ENCODE data around the gene CPT1A.
"Not testable (repeated sequence)": the region's sequence is repeated elsewhere in the genome, so short reads cannot be mapped to it uniquely, and the experiment has no call there.

The CPT1A gene

GRCh38 chr11:68841718-68842426 lies at the start of gene CPT1A:
Gene CPT1A (minus strand): TSS chr11:68841916. CDS start chr11:68815474, 26,442 bp downstream.
- H3K4me3 ChIP-seq (ENCODE audit: low read length), result peak within 1 kb of the TSS; percentile 73
- peaks cover 7% of the 10 kb centered on the region for H3K4me1 ChIP-seq (ENCODE audit: insufficient read depth, low read length)
- no peak within 1 kb of the TSS for H3K9ac ChIP-seq (ENCODE audit: low read depth, low read length)
- no peaks in the 10 kb centered on the region; the same call in 1 of the 2 replicates for H3K9me3 ChIP-seq (ENCODE audit: insufficient read depth, low read depth, low read length)
- peaks cover 87% of the 10 kb centered on the region for H3K27me3 ChIP-seq (ENCODE audit: insufficient read depth, low read length)
- H3K36me3 ChIP-seq (ENCODE audit: insufficient read depth, low read depth, low read length), result no peaks in the 10 kb centered on the region
- no peak within 1 kb of the TSS for H3K27ac ChIP-seq (ENCODE audit: low read length)

- peaks cover 58% of the 10 kb centered on the region for H3K36me3 ChIP-seq (ENCODE audit: insufficient read depth, low read depth, low read length)
- H3K4me1 ChIP-seq (ENCODE audit: insufficient read depth, low read length), result no peaks in the 10 kb centered on the region
- H3K9ac ChIP-seq (ENCODE audit: low read depth, low read length), result no peak overlapping the region
These were observed 48.9 kb upstream of the CPT1A start for GRCh38 chr11:68890490-68891231.

GRCh38 chr11:68889948-68890446 lies 48.3 kb upstream of the CPT1A start:
- Histone ChIP-seq H3K4me1 (ENCODE audit: insufficient read depth, low read length) (no peaks in the 10 kb centered on the region), H3K27me3 (ENCODE audit: insufficient read depth, low read length) (no peaks in the 10 kb centered on the region), H3K4me3 (ENCODE audit: low read length) (no peak overlapping the region), H3K9ac (ENCODE audit: low read depth, low read length) (no peak overlapping the region), H3K27ac (ENCODE audit: low read length) (no peak overlapping the region), H3K36me3 (ENCODE audit: insufficient read depth, low read depth, low read length) (peaks cover 52% of the 10 kb centered on the region), H3K9me3 (ENCODE audit: insufficient read depth, low read depth, low read length) (no peaks in the 10 kb centered on the region)

More at GRCh38 chr11:68890490-68891231, 48.9 kb upstream of the CPT1A start:
- Histone ChIP-seq H3K27me3 (ENCODE audit: insufficient read depth, low read length) (no peaks in the 10 kb centered on the region), H3K9me3 (ENCODE audit: insufficient read depth, low read depth, low read length) (no peaks in the 10 kb centered on the region), H3K4me3 (ENCODE audit: low read length) (no peak overlapping the region), H3K27ac (ENCODE audit: low read length) (no peak overlapping the region)

DNA sequence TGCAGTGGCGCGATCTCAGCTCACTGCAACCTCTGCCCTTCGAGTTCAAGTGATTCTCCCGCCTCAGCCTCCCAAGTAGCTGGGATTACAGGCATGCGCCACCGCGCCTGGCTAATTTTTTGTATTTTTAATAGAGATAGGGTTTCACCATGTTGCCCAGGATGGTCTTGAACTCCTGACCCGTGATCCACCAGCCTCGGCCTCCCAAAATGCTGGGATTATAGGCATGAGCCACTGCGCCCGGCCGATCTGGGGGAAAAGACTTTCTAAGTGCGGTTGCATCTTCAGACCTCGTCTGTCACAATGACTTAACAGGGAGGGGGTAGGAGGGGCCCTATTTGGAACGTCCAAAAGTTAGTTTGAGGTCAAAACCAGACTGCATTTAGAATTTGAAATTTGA lies 43.1 kb upstream of the CPT1A start:
- not testable (repeated sequence) for H3K27ac ChIP-seq (ENCODE audit: low read length); H3K4me3 ChIP-seq (ENCODE audit: low read length); H3K27me3 ChIP-seq (ENCODE audit: insufficient read depth, low read length); H3K4me1 ChIP-seq (ENCODE audit: insufficient read depth, low read length); H3K36me3 ChIP-seq (ENCODE audit: insufficient read depth, low read depth, low read length); H3K9ac ChIP-seq (ENCODE audit: low read depth, low read length); H3K9me3 ChIP-seq (ENCODE audit: insufficient read depth, low read depth, low read length)

DNA sequence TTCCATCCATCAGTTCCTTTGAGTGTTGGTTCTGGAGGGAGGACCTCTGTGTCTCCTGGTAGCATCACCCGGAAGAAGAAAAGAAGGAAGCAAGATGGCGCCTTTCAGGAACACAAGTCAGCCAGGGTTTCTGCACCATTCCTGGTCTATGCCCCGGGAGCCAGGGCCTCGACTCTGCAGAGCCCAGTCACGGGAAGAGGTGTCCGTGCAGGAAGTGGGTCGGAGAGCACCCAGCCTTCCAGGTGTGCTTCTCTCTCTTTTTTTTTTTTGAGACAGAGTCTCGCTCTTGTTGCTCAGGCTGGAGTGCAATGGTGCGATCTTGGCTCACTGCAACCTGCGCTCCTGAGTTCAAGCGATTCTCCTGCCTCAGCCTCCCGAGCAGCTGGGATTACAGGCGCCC lies 40.7 kb upstream of the CPT1A start:
- Histone ChIP-seq H3K9ac (ENCODE audit: low read depth, low read length) (no peak overlapping the region), H3K4me1 (ENCODE audit: insufficient read depth, low read length) (no peaks in the 10 kb centered on the region), H3K27ac (ENCODE audit: low read length) (no peak overlapping the region), H3K4me3 (ENCODE audit: low read length) (no peak overlapping the region), H3K27me3 (ENCODE audit: insufficient read depth, low read length) (no peaks in the 10 kb centered on the region), H3K36me3 (ENCODE audit: insufficient read depth, low read depth, low read length) (no peaks in the 10 kb centered on the region), H3K9me3 (ENCODE audit: insufficient read depth, low read depth, low read length) (no peaks in the 10 kb centered on the region)

- Histone ChIP-seq H3K27me3 (ENCODE audit: insufficient read depth, low read length) (no peaks in the 10 kb centered on the region), H3K4me3 (ENCODE audit: low read length) (no peak overlapping the region), H3K27ac (ENCODE audit: low read length) (no peak overlapping the region), H3K9ac (ENCODE audit: low read depth, low read length) (no peak overlapping the region), H3K9me3 (ENCODE audit: insufficient read depth, low read depth, low read length) (no peaks in the 10 kb centered on the region), H3K36me3 (ENCODE audit: insufficient read depth, low read depth, low read length) (no peaks in the 10 kb centered on the region), H3K4me1 (ENCODE audit: insufficient read depth, low read length) (no peaks in the 10 kb centered on the region)
These were observed 39.6 kb upstream of the CPT1A start for GRCh38 chr11:68881320-68881719.

DNA sequence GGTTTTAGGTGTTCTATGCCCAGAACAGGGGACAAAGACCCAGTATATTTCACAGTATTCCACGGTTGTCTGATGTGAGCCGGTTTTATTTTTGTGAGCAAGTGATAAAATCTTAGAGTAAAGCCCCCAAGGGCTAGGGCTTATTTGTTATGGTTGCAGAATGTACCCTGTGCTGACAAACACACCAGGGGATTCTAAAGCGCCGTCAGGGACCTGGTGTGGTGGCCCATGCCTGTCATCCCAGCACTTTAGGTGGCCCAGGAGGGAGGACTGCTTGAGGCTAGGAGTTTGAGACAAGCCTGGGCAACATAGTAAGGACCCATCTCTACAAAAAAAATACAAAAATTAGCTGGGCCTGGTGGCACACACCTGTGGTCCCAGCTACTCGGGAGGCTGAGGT lies 39.1 kb upstream of the CPT1A start:
- Histone ChIP-seq H3K9ac (ENCODE audit: low read depth, low read length) (no peak overlapping the region), H3K4me3 (ENCODE audit: low read length) (no peak overlapping the region), H3K27ac (ENCODE audit: low read length) (no peak overlapping the region), H3K36me3 (ENCODE audit: insufficient read depth, low read depth, low read length) (no peaks in the 10 kb centered on the region), H3K27me3 (ENCODE audit: insufficient read depth, low read length) (no peaks in the 10 kb centered on the region), H3K9me3 (ENCODE audit: insufficient read depth, low read depth, low read length) (no peaks in the 10 kb centered on the region), H3K4me1 (ENCODE audit: insufficient read depth, low read length) (no peaks in the 10 kb centered on the region)

GRCh38 chr11:68878022-68878421 lies 36.3 kb upstream of the CPT1A start:
- Histone ChIP-seq H3K27me3 (ENCODE audit: insufficient read depth, low read length) (no peaks in the 10 kb centered on the region), H3K36me3 (ENCODE audit: insufficient read depth, low read depth, low read length) (no peaks in the 10 kb centered on the region), H3K4me1 (ENCODE audit: insufficient read depth, low read length) (no peaks in the 10 kb centered on the region), H3K27ac (ENCODE audit: low read length) (no peak overlapping the region), H3K4me3 (ENCODE audit: low read length) (no peak overlapping the region), H3K9ac (ENCODE audit: low read depth, low read length) (no peak overlapping the region), H3K9me3 (ENCODE audit: insufficient read depth, low read depth, low read length) (no peaks in the 10 kb centered on the region)

GRCh38 chr11:68872216-68873003 lies 30.7 kb upstream of the CPT1A start:
- Histone ChIP-seq H3K27ac (ENCODE audit: low read length) (no peak overlapping the region), H3K9ac (ENCODE audit: low read depth, low read length) (no peak overlapping the region), H3K27me3 (ENCODE audit: insufficient read depth, low read length) (no peaks in the 10 kb centered on the region), H3K4me1 (ENCODE audit: insufficient read depth, low read length) (no peaks in the 10 kb centered on the region), H3K4me3 (ENCODE audit: low read length) (no peak overlapping the region), H3K9me3 (ENCODE audit: insufficient read depth, low read depth, low read length) (no peaks in the 10 kb centered on the region), H3K36me3 (ENCODE audit: insufficient read depth, low read depth, low read length) (no peaks in the 10 kb centered on the region)

GRCh38 chr11:68870470-68870869 lies 28.8 kb upstream of the CPT1A start:
- Histone ChIP-seq H3K27me3 (ENCODE audit: insufficient read depth, low read length) (no peaks in the 10 kb centered on the region), H3K27ac (ENCODE audit: low read length) (no peak overlapping the region), H3K36me3 (ENCODE audit: insufficient read depth, low read depth, low read length) (no peaks in the 10 kb centered on the region), H3K4me3 (ENCODE audit: low read length) (no peak overlapping the region; the same call in 1 of the 2 replicates), H3K4me1 (ENCODE audit: insufficient read depth, low read length) (no peaks in the 10 kb centered on the region), H3K9ac (ENCODE audit: low read depth, low read length) (peak overlapping the region; percentile 49; the same call in 1 of the 2 replicates), H3K9me3 (ENCODE audit: insufficient read depth, low read depth, low read length) (no peaks in the 10 kb centered on the region)

DNA sequence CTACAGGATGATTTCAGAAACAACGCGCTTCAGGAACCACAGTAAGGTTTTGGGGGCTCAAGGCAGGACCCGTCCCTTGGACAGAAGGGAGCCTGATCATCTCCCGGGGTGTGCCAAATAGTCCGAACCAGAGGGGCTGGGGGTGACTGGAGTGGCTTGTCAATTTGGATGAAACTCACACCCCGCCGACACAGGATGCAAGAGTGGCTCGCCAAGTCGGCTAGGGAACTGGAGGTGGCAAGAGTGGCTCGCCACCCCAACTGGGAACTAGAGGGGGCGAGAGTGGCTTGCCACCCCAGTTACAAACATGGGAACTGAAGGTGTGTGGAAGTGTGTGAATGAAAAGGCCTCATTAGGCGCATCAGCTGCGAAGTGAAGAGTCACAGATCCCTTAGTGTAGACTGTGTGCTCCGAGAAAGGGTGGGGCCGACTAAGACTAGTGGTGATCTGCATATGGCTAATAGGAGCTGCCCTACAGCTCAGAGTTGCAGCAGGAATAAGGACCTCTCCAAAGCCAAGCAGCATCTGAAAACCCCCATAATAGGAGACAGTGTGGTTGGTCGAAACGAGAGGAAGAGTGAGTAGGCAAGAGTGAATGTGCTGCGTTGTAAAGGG lies 26.6 kb upstream of the CPT1A start:
- Histone ChIP-seq H3K27ac (ENCODE audit: low read length) (no peak overlapping the region), H3K36me3 (ENCODE audit: insufficient read depth, low read depth, low read length) (no peaks in the 10 kb centered on the region), H3K4me3 (ENCODE audit: low read length) (no peak overlapping the region), H3K4me1 (ENCODE audit: insufficient read depth, low read length) (no peaks in the 10 kb centered on the region), H3K9me3 (ENCODE audit: insufficient read depth, low read depth, low read length) (no peaks in the 10 kb centered on the region), H3K9ac (ENCODE audit: low read depth, low read length) (no peak overlapping the region), H3K27me3 (ENCODE audit: insufficient read depth, low read length) (no peaks in the 10 kb centered on the region)

All from iPS-20b (cell line).